Activated naive CD4-positive, alpha-beta T cell treated with Interleukin-2 at 50 U/mL for 16 hours (primary cell): ENCODE results near the gene GPLD1.
"Not testable (repeated sequence)": the region's sequence is repeated elsewhere in the genome, so short reads cannot be mapped to it uniquely, and the experiment has no call there.

Source experiments
- DNase-seq: peaks from one replicate; pipeline ENCODE4 v3.0.0-alpha.2; 2020

The GPLD1 gene

GRCh38 chr6:24489470-24489869, at the start of gene GPLD1:
Gene GPLD1, minus strand, starts transcription at chr6:24489578. Its CDS starts 67 bp downstream, at chr6:24489511.
- DNase-seq = no peak

DNA sequence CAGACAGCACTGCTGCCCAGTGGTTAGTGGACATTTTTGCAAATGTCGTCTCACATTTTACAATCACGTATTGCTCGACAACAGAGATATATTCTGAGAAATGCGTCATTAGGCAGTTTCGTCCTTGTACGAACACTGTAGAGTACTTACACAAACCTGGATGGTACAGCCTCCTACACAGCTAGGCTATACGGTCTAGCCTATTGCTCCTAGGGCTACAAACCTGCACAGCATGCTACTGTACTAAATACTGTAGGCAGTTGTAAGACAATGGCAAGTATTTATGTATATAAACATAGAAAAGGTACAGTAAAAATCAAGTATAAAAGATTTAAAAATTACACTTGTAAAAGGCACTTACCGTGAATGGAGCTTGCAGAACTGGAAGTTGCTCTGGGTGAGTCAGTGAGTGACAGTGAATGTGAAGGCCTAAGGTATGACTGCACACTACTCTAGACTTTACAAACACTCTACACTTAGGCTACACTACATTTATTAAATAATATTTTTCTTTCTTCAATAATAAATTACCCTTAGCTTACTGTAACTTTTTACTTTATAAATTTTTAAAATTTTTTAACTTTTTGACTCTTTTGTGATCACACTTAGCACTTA, 48.5 kb upstream of the GPLD1 start:
- DNase-seq = no peak

- no peak for DNase-seq
Measured at GRCh38 chr6:24537082-24537699, 47.8 kb upstream of the GPLD1 start.

GRCh38 chr6:24536466-24536865, 47.1 kb upstream of the GPLD1 start:
- no peak for DNase-seq

- DNase-seq = no peak
Measured at GRCh38 chr6:24535210-24535609, 45.8 kb upstream of the GPLD1 start.

DNA sequence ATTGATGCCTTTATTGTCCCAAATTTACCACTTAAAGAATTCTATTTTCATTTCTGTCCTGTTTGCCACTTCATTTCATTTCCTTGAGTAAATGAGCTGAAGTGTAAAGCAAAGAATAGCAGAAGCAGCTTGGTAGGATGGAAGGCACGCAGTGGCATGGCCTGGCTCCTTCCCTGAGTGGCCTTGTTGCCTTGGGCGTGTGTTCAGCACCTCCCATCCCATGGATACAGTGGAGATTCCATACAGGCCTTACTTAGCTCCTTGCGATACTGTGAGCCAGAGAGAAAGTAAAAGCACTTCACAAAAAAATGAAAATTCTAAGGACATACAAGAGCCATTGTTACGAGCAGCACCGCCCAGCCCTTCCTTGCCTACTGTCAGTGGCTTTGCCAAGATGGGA, 45.0 kb upstream of the GPLD1 start:
- DNase-seq = no peak

GRCh38 chr6:24529985-24530384, 40.6 kb upstream of the GPLD1 start:
- no peak for DNase-seq

DNA sequence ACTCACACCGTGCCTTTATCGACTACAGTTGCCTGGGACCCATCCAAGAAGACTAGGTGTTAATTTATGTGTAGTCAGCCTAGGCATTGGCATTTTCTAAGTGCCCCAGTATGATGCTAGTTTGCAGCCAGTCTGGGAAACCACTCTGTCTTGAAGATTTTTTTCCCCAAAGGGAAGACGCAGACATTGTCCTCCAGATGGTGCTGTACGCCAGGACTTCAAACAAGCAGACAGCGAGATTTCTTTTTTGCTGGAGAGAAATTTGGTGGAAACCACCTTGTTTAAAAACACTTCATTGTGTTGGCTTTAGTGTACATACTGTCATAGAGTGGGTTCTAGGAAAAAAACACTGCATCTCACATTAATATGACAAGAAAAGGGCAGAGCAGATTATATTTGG, 35.4 kb upstream of the GPLD1 start:
- DNase-seq = no peak

DNA sequence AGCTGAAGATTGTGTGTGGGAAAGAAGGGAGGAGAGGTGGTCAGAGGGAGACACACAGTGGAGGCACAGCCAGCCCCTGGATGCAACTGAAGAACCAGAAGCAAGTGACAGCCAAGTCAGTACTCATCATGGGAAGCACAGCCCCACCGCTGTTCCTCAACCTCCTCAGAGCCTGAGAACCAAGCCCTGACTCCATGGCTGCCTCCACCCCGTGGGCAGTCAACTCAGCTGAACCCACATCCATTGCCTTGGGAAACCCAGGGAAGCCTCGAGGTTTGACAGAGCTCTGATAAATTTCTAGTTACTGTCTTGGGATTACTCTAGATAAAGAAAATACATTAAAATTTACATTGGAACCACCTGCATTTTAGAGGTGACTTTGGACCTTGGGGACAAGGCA, 35.0 kb upstream of the GPLD1 start:
- no peak for DNase-seq

DNA sequence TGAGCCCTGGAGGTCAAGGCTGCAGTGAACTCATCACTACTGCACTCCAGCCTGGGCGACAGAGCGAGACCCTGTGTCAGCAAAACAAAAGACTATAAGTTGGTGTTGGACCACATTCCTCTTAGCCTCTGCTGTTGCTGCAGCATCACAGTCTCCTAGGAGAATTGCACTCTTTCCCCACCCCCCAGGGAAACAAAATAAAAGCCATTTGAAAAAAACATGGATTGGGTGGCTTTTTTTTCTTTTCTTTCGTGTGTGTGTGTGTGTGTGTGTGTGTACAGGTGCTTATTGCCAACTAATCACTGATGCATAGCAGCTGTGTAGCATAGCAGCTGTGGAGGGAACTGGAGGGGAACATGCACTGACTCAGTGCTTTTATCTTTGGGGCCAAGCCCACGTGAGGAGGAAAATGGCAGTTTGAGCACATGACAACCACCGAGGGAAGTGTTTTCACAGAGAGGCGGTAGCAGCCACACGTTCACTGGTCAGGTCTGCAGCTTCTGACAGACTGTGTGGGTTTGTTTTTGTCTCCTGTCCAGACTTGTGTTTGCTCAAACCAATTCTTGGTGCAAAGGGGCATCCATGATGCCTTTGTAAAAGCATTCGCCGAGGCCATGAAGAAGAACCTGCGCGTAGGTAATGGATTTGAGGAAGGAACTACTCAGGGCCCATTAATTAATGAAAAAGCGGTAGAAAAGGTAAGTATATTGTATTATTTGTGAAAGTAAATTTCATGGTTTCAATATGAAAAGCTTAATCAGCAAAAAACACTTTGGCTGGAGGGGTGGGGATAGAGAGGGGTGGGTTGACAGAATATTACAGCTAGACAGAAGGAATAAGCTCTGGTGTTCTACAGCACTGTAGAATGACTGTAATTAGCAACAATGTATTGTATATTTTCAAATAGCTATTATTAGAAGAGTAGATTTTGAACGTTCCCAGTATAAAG, 33.1 kb upstream of the GPLD1 start:
- no peak for DNase-seq

DNA sequence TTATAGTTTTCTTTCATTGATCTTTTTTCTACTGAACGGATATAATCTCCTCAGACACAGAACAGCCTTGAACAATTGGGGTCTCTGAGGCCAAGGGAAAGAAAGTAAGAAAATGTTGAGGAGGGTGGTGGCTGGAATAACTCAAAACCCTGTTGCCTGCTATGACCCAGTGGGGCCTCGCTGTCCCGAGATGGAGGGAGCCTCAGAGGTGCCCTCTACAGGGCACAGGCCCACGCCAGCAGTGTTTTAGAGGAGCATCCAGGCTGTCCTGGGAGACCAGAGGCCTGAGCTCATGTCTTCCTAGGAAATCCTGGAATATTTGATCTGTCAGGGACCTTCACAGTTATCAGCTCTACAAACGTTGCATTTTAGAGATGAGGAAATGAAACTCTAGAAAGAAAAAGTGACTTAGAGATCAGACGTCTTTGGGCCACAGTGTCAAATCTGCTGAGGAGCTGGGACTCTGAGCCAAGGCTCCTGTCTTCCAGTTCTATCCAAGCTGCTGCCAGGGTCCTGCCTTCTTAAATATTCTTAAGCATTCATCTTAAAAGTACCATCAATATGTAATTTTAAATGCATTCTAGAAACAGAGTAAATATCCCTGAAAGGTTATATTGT, 31.7 kb upstream of the GPLD1 start:
- peak; percentile 31 for DNase-seq

DNA sequence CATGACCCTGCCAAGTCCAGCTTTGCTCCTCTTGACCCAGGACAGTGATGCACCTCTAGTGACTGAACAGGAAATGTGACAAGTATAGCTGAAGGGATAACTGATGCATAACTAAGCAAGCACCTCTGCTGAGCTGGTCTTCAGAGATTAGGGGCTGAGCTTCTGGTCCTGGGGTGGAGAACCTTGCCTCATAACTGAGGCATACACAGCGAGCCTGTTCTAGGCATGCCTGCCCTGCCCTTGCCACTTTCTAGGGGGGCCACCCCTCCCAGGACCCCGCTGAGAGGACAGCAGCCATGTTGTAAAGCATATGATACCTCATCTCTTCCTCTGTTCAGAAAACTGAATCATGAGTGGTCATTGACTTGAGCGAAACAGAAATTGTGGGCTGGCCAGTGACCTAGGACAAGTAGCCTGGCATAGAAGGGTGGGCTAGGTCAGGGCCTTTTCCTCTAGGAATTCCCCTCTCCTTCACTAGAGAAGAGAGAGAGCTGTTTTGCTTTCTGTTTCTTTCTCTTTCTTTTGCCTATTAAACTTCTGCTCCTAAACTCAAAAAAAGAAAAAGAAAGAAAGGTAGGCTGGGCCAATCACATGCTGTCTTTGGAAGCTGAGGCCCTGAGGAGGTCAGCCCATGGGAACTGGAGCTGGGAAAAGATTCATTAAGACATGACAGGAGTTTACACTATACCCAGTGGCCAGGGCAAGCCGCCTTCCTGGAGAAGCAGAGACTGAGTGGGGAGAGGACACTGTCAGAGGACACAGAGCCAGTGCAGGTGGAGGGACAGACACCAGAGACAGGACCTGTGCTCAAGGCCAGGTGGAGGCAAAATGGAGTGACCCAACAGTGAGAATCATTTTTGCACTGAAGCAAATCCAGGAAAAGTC, 28.5 kb upstream of the GPLD1 start:
- no peak for DNase-seq

DNA sequence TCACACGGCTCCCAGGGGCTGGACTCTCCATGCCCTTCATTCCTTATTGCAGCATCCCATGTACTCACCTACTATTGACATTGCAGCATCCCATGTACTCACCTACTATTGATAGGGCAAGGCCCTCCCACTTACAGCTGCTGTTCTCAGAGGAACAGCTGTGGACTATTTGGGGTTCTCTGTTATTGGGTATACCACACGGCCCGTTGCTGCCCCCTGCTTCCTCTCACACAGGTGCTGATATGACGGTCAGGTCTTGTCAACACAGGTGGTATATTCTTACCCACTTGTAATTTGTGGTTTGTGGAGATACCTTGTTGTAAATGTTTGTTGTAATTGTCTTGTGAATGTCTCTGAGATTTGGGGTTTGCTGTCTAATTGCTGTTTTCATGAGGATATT, 24.2 kb upstream of the GPLD1 start:
- no peak for DNase-seq

- not testable (repeated sequence) for DNase-seq
Measured at GRCh38 chr6:24511976-24512375, 22.6 kb upstream of the GPLD1 start.

- no peak for DNase-seq
Measured at GRCh38 chr6:24506814-24507520, 17.6 kb upstream of the GPLD1 start.

- no peak for DNase-seq
Measured at GRCh38 chr6:24504649-24505586, 15.5 kb upstream of the GPLD1 start.

- no peak for DNase-seq
Measured at GRCh38 chr6:24504287-24504648, 14.9 kb upstream of the GPLD1 start.

DNA sequence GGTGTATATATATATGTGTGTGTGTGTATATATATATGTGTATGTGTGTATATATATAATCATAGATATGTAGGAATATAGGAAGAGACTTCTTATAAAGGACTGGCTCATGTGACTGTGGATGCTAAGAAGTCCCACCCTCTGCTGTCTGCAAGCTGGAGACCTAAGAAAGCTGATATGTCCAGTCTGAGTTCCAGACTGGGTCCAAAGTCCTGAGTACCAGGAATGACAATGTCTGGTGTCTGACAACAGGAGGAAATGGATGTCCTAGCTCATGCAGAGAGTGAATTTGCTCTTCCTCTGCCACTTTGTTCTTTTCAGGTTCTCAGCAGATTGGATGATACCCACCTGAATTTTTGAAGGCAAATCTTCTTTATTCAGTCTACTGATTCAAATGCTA, 12.5 kb upstream of the GPLD1 start:
- no peak for DNase-seq

- no peak for DNase-seq
Measured at GRCh38 chr6:24501374-24501773, 12.0 kb upstream of the GPLD1 start.

DNA sequence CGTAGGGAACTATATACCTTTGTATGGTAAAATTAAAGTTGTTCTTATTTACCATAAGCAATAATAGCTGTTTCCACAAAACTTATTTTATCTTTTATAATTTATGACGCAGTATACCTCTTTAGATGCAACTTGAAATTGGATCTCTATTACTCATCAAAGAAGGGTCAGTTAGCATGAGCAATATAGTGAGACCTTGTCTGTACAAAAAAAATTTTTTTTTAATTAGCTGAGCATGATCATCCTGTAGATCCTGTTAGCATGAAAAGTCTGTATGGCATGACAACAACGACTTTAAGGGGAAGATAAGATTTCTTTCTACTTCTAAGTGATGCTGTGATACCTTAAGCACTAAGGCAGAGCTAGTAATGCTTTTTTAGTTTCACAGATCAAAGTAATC, 11.3 kb upstream of the GPLD1 start:
- DNase-seq = no peak
